DND-41 (cell line): ENCODE results near the gene LYRM2.

ENCODE experiments used
- ATAC-seq: fragments of 200-7000 bp; cut with Tn5 transposase; 3 replicates; pipeline ENCODE4 v1.9.1; 2021; ENCODE audit warnings: low read depth; ENCODE audit not compliant: insufficient read depth
- DNase-seq: peaks from one replicate; pipeline ENCODE4 v3.0.0-alpha.2; 2020
- H2AFZ ChIP-seq: 2 replicates; pipeline ENCODE4 v1.6.0; 2012; ENCODE audit warnings: low read depth, low read length
- H3K27ac ChIP-seq: 2 replicates; pipeline ENCODE4 v1.5.1; 2012; ENCODE audit warnings: low read length, inconsistent platforms
- H3K27me3 ChIP-seq: fragments of 200-600 bp; sonication (generic); 2 replicates; pipeline ENCODE4 v1.6.0; 2012; ENCODE audit warnings: low read length, mild to moderate bottlenecking, inconsistent platforms; ENCODE audit not compliant: insufficient read depth, poor library complexity
- H3K36me3 ChIP-seq: 2 replicates; pipeline ENCODE4 v1.5.1; 2012; ENCODE audit warnings: low read length, inconsistent platforms; ENCODE audit not compliant: insufficient read depth
- H3K4me1 ChIP-seq: 2 replicates; pipeline ENCODE4 v1.5.1; 2012; ENCODE audit warnings: mild to moderate bottlenecking, low read length; ENCODE audit not compliant: insufficient read depth
- H3K4me2 ChIP-seq: 2 replicates; pipeline ENCODE4 v1.6.0; 2012; ENCODE audit warnings: mild to moderate bottlenecking, moderate library complexity, low read length, inconsistent platforms; ENCODE audit not compliant: insufficient read depth
- H3K4me3 ChIP-seq, 2 experiments: fragments of 200-600 bp in 1 of 2; shearing (Covaris generic) in 1 of 2; 2 replicates each; pipeline ENCODE4 v1.5.1; 2012 to 2016; ENCODE audit warnings: inconsistent platforms in 2 of 2, low read length in 2 of 2, mild to moderate bottlenecking in 2 of 2, low read depth in 1 of 2, moderate library complexity in 1 of 2
- H3K79me2 ChIP-seq: 2 replicates; pipeline ENCODE4 v1.6.0; 2012; ENCODE audit warnings: low read length, inconsistent platforms; ENCODE audit not compliant: insufficient read depth
- H3K9ac ChIP-seq: 2 replicates; pipeline ENCODE4 v1.6.0; 2012; ENCODE audit warnings: low read depth, mild to moderate bottlenecking, inconsistent platforms, low read length, moderate library complexity
- H3K9me3 ChIP-seq: 2 replicates; pipeline ENCODE4 v1.5.1; 2012; ENCODE audit warnings: low read length, moderate library complexity, mild to moderate bottlenecking, inconsistent platforms; ENCODE audit not compliant: insufficient read depth, severe bottlenecking
- H4K20me1 ChIP-seq: 2 replicates; pipeline ENCODE4 v1.6.0; 2012; ENCODE audit warnings: low read length; ENCODE audit not compliant: insufficient read depth
- EZH2 ChIP-seq: IDR thresholded peaks from 3 replicates; pipeline ENCODE4 v1.6.1; 2012; ENCODE audit warnings: borderline replicate concordance, low read depth, mild to moderate bottlenecking, moderate library complexity, low read length, inconsistent platforms; ENCODE audit not compliant: severe bottlenecking
- TF ChIP-seq, protein P1 (sequence below): IDR thresholded peaks from 2 replicates; pipeline ENCODE4 v1.5.1; 2012; ENCODE audit warnings: borderline replicate concordance, low read length, moderate library complexity, mild to moderate bottlenecking; ENCODE audit not compliant: poor library complexity, severe bottlenecking; ENCODE audit errors: extremely low read depth

The LYRM2 gene

DNA sequence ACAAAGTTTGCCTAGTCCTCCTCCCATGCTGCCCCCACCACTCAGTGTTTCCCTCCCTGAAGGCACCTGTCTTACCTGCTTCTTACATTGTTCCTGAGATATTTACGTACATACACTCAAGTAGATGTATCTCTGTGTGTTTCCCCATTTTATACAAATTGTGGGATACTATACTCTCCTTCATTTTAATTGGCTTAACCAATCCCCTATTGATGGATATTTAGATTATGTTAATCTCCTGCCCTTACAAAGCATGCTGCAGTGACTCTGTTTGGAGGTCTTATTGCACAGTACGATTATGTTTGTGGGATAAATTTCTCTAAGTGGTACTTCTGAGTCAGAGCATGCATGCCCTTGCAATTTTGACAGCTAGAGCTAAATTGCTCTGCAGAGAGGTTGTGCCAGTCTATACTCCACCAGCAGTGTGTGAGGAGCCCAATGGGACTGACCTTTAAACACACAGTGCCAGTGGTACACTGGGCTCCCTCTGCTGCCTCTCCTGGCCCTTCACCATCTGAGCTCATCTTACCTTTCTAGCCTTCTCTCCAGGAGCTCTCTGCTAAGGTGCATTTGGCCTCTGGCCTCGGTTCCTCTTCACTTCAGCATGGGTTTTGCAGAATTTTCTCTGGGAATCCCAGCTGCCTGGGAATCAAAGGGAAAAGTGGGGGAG is 57.4 kb downstream of the LYRM2 start:
- Histone ChIP-seq H3K9me3 (no peaks in the 10 kb centered on the region), H3K4me1 (no peaks in the 10 kb centered on the region), H3K4me2 (no peak overlapping the region), H3K27ac (no peak overlapping the region), H3K4me3 (no peak overlapping the region), H3K27me3 (peaks cover 6% of the 10 kb centered on the region), H3K79me2 (no peaks in the 10 kb centered on the region), H3K36me3 (no peaks in the 10 kb centered on the region), H4K20me1 (no peaks in the 10 kb centered on the region), H3K9ac (no peak overlapping the region), H2AFZ (no peak overlapping the region)
- TF ChIP-seq, protein P1, sequence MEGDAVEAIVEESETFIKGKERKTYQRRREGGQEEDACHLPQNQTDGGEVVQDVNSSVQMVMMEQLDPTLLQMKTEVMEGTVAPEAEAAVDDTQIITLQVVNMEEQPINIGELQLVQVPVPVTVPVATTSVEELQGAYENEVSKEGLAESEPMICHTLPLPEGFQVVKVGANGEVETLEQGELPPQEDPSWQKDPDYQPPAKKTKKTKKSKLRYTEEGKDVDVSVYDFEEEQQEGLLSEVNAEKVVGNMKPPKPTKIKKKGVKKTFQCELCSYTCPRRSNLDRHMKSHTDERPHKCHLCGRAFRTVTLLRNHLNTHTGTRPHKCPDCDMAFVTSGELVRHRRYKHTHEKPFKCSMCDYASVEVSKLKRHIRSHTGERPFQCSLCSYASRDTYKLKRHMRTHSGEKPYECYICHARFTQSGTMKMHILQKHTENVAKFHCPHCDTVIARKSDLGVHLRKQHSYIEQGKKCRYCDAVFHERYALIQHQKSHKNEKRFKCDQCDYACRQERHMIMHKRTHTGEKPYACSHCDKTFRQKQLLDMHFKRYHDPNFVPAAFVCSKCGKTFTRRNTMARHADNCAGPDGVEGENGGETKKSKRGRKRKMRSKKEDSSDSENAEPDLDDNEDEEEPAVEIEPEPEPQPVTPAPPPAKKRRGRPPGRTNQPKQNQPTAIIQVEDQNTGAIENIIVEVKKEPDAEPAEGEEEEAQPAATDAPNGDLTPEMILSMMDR = no peak
- no peak for TF ChIP-seq EZH2
- DNase-seq (no peak), ATAC-seq (no peak)

DNA sequence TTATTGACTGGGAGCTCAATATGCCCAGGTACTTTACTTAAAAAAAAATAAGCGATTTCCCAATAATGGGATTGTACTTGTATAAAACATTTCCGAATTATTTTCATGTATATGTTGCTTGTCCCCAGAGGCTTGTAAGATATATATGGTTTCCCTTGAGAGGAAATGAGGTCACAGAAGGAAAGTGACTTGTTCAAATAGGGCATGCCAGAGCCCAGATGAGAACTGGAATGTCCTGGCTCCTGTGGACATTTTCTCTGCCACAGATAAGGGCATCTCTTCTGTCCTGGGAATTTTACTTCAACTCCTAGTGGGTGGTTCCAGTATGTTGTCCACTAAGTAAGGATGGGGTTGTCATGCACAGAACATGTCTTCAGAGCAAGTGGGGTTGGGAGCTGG is 63.0 kb downstream of the LYRM2 start:
- no peaks in the 10 kb centered on the region for H3K4me1 ChIP-seq
- H3K4me2 ChIP-seq = no peak overlapping the region
- H3K9me3 ChIP-seq = no peaks in the 10 kb centered on the region
- no peaks in the 10 kb centered on the region for H3K79me2 ChIP-seq
- ATAC-seq (no peak), DNase-seq (no peak)
- no peak overlapping the region for H3K27ac ChIP-seq
- H4K20me1 ChIP-seq = no peaks in the 10 kb centered on the region
- no peak overlapping the region for H3K4me3 ChIP-seq
- H2AFZ ChIP-seq = no peak overlapping the region
- TF ChIP-seq, protein P1 = no peak
- TF ChIP-seq EZH2 = no peak
- H3K27me3 ChIP-seq = no peaks in the 10 kb centered on the region
- no peak overlapping the region for H3K9ac ChIP-seq
- no peaks in the 10 kb centered on the region for H3K36me3 ChIP-seq

DNA sequence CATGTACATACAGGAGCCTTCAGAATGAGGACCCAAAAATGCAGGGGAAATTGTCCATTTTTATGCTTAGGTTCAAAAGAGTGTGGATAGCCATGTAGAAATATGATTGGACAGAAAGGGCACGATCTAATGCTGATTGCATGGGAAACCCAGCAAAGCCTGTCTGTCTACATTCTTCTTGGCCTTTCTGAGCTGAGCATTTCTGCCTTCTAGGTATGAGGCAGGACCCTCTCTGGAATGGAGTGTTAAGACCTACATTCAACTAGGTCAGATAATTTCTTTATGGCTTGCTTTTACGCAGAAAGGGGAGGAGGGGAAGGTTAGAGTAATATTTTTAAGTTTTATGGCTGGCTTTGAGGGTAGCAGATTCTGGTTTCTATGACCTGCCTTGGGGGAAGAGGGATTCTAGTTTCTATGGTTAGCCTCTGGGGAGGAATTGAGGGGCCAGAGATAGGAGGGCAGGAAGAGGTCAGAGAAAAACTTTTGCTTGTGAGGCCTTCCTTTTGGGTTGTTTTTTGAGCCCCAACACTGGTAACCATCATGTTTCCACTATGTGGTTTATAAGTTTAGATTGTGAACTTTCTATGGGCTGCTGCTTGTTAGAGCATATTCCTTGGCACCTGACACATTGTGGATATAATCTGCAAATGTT is 63.5 kb downstream of the LYRM2 start:
- ATAC-seq = no peak

DNA sequence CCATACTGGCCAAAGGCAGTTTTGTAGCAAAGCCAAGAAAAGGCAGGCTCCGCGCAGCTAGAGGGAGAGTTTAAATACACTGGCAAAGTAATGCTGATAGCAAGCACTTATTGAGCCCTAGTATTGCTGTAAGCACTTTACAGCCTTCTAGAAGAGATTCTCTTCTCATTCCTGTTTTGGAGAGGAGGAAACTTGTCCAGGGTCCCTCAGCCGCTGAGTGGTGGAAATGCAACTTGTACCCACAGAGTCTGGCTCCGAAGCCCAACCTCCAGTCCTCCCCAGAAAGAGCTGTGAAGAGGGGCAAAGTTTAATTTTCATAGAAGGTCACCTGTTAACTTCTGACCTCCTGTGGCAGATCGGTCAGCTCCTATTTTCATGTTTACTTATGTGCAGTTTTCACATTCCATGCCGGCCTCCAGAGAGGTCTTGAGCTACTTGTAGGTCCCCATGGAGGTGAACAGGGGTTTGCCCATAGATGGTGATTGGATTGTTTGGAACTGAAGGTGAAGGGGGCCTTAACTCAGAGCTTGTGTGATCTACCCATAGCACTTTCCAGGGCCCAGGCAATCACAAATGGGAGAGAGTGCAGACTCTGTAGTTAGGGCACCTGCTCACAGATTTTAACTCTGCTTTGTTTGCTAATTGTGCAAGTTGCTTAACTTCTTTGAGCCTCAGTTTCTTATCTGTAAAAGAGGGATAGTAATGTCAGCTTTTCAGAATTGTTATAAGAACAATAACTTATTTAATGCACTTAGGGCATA is 70.7 kb downstream of the LYRM2 start:
- Histone ChIP-seq H3K4me2 (no peak overlapping the region), H3K4me1 (no peaks in the 10 kb centered on the region), H4K20me1 (no peaks in the 10 kb centered on the region; the same call in 1 of the 2 replicates), H3K27ac (no peak overlapping the region), H2AFZ (no peak overlapping the region), H3K9ac (no peak overlapping the region), H3K4me3 (no peak overlapping the region), H3K27me3 (peaks cover 17% of the 10 kb centered on the region), H3K36me3 (no peaks in the 10 kb centered on the region), H3K79me2 (no peaks in the 10 kb centered on the region), H3K9me3 (no peaks in the 10 kb centered on the region)
- no peak for DNase-seq
- ATAC-seq = no peak
- TF ChIP-seq, protein P1 = no peak
- TF ChIP-seq EZH2 = no peak

More for the DNA sequence above, 63.5 kb downstream of the LYRM2 start:
- Histone ChIP-seq H4K20me1 (no peaks in the 10 kb centered on the region), H3K4me2 (no peak overlapping the region), H3K9ac (no peak overlapping the region), H3K79me2 (no peaks in the 10 kb centered on the region), H3K36me3 (no peaks in the 10 kb centered on the region), H3K4me3 (no peak overlapping the region), H3K4me1 (no peaks in the 10 kb centered on the region), H3K27ac (no peak overlapping the region), H2AFZ (no peak overlapping the region), H3K9me3 (no peaks in the 10 kb centered on the region), H3K27me3 (no peaks in the 10 kb centered on the region)
- no peak for DNase-seq
- TF ChIP-seq EZH2 = no peak
